Lung (tissue), 12 donors: ENCODE data around the gene BASP1. TPM values are rescaled to one million over a fixed set of nuclear protein-coding genes. Genes with fewer than 3 reads are reported as not detected.

Experiments used
- ATAC-seq: fragments of 200-7000 bp; cut with Tn5 transposase; one replicate; pipeline ENCODE4 v1.9.1; 2020; ENCODE audit warnings: moderate number of reproducible peaks; ENCODE audit not compliant: insufficient read depth, low FRiP score
- DNase-seq, 3 donors: peaks; one replicate each; pipeline ENCODE4 v3.0.0-alpha.2; 2013 to 2017
- H3K27ac ChIP-seq, 2 donors: one replicate each; pipeline ENCODE4 v1.5.1; 2013; ENCODE audit warnings: mild to moderate bottlenecking in 2 of 2, moderate library complexity in 2 of 2, control low read depth in 1 of 2, inconsistent platforms in 1 of 2, low read depth in 1 of 2, low read length in 1 of 2
- H3K27me3 ChIP-seq, 3 donors: one replicate each; pipeline ENCODE4 v1.5.1; 2013; ENCODE audit warnings: low read length in 2 of 3; ENCODE audit not compliant: control insufficient read depth in 3 of 3, insufficient read depth in 3 of 3
- H3K36me3 ChIP-seq, 4 donors: one replicate each; pipeline ENCODE4 v1.5.1; 2013; ENCODE audit warnings: low read length in 4 of 4, mild to moderate bottlenecking in 1 of 4, moderate library complexity in 1 of 4; ENCODE audit not compliant: control insufficient read depth in 4 of 4, insufficient read depth in 4 of 4
- H3K4me1 ChIP-seq, 5 donors: one replicate each; pipeline ENCODE4 v1.5.1; 2013; ENCODE audit warnings: low read length in 5 of 5, mild to moderate bottlenecking in 2 of 5, moderate library complexity in 1 of 5; ENCODE audit not compliant: control insufficient read depth in 5 of 5, insufficient read depth in 5 of 5
- H3K4me3 ChIP-seq: one replicate; pipeline ENCODE4 v1.5.1; 2013; ENCODE audit warnings: mild to moderate bottlenecking, control low read depth, moderate library complexity
- H3K9ac ChIP-seq, 2 donors: one replicate each; pipeline ENCODE4 v1.5.1; 2013; ENCODE audit warnings: low read length in 2 of 2, control low read depth in 1 of 2; ENCODE audit not compliant: insufficient read depth in 1 of 2
- H3K9me3 ChIP-seq, 4 donors: one replicate each; pipeline ENCODE4 v1.5.1; 2013; ENCODE audit warnings: low read length in 3 of 4, mild to moderate bottlenecking in 1 of 4, moderate library complexity in 1 of 4; ENCODE audit not compliant: control insufficient read depth in 4 of 4, insufficient read depth in 3 of 4
- CTCF ChIP-seq: IDR thresholded peaks from 2 replicates; pipeline ENCODE4 v1.5.1; 2012; ENCODE audit warnings: mild to moderate bottlenecking; ENCODE audit errors: control extremely low read depth, extremely low read depth
- WGBS, 2 donors: extraction: QIAGEN DNeasy Blood & Tissue Kit; methylation state at CpG; one replicate each; pipeline ENCODE4 v1.1.7; 2013; 5-methylcytosine and 5-hydroxymethylcytosine counted together
- polyA plus RNA-seq, 2 donors: library from polyadenylated mRNA; stranded (reverse); fragments of 200-250 nt; gene quantifications; one replicate each; pipeline ENCODE4 v1.2.1, GENCODE V29; 2013
- total RNA-seq, 2 donors: library from RNA; depleted of rRNA in 1 of 2; stranded (reverse); fragments of >200 nt in 1 of 2; gene quantifications; one replicate each; pipeline ENCODE4 v1.2.1, GENCODE V29; 2014 to 2021
- donor health status: control.
- donor health status: control.
- donor health status: Bipolar disorder and iron deficiency.
- donor health status: healthy.
- donor health status: DM: yes; HTN: yes; CAD: no.

The BASP1 gene
- total and polyA plus RNA-seq, 4 donors: 12.7 to 118 (median 33.2) TPM

GRCh38 chr5:17204133-17204489 is 13.3 kb upstream of the BASP1 start:
- TF ChIP-seq CTCF: no peak
- WGBS, 2 donors: 58 to 80% methylated on average over 6 of the region's 6 CpGs
- no peaks in the 10 kb centered on the region for H3K4me1 ChIP-seq
- no peaks in the 10 kb centered on the region for H3K9me3 ChIP-seq
- H3K27me3 ChIP-seq: no peaks in the 10 kb centered on the region
- DNase-seq (no peak), ATAC-seq (no peak)
- H3K36me3 ChIP-seq: no peaks in the 10 kb centered on the region
- H3K27ac ChIP-seq: no peak overlapping the region
- no peak overlapping the region for H3K9ac ChIP-seq
- H3K4me3 ChIP-seq: no peak overlapping the region

GRCh38 chr5:17206021-17206420 is 11.4 kb upstream of the BASP1 start:
- Histone ChIP-seq H3K36me3 (no peaks in the 10 kb centered on the region), H3K9me3 (no peaks in the 10 kb centered on the region), H3K4me1 (no peaks in the 10 kb centered on the region), H3K9ac (no peak overlapping the region), H3K27ac (no peak overlapping the region), H3K4me3 (no peak overlapping the region), H3K27me3 (no peaks in the 10 kb centered on the region)
- TF ChIP-seq CTCF: no peak
- ATAC-seq: no peak
- DNase-seq: no peak

GRCh38 chr5:17212191-17212590 is 5.2 kb upstream of the BASP1 start:
- 76 to 81% methylated on average over 4 of the region's 4 CpGs for WGBS, 2 donors
- Histone ChIP-seq H3K36me3 (no peaks in the 10 kb centered on the region), H3K4me3 (no peak overlapping the region), H3K4me1 (peaks cover 0 to 11% (median 3%) of the 10 kb centered on the region in 5 donors), H3K27me3 (no peaks in the 10 kb centered on the region), H3K9ac (no peak overlapping the region), H3K9me3 (no peaks in the 10 kb centered on the region), H3K27ac (no peak overlapping the region)
- TF ChIP-seq CTCF: no peak
- no peak for DNase-seq
- ATAC-seq: no peak

GRCh38 chr5:17212996-17213395 is 4.4 kb upstream of the BASP1 start:
- TF ChIP-seq CTCF: no peak
- DNase-seq (no peak), ATAC-seq (no peak)
- Histone ChIP-seq H3K27me3 (no peaks in the 10 kb centered on the region), H3K36me3 (no peaks in the 10 kb centered on the region), H3K27ac (no peak overlapping the region), H3K9me3 (no peaks in the 10 kb centered on the region), H3K4me3 (no peak overlapping the region), H3K4me1 (peaks cover 0 to 11% (median 3%) of the 10 kb centered on the region in 5 donors), H3K9ac (no peak overlapping the region)
- WGBS, 2 donors: 46 to 60% methylated on average over 3 of the region's 3 CpGs
